ENCODE results near the gene JSRP1.

JSRP1 gene

GRCh38 chr19:2228157-2229030 is 27.8 kb downstream of the JSRP1 start:
- no peaks in the 10 kb centered on the region for H3K27me3 Mint-ChIP-seq
- no peak overlapping the region for H3K27ac Mint-ChIP-seq
- H3K4me3 Mint-ChIP-seq, result no peak overlapping the region
- H3K4me1 Mint-ChIP-seq (ENCODE audit: low read depth), result peaks cover 11% of the 10 kb centered on the region
- H3K36me3 Mint-ChIP-seq (ENCODE audit: low read depth), result peaks cover 39% of the 10 kb centered on the region
- H3K9me3 Mint-ChIP-seq, result no peaks in the 10 kb centered on the region

GRCh38 chr19:2227415-2228156 is 28.6 kb downstream of the JSRP1 start:
- no peak overlapping the region for H3K27ac Mint-ChIP-seq
- peaks cover 7% of the 10 kb centered on the region for H3K4me1 Mint-ChIP-seq (ENCODE audit: low read depth)
- no peaks in the 10 kb centered on the region for H3K27me3 Mint-ChIP-seq
- no peaks in the 10 kb centered on the region for H3K9me3 Mint-ChIP-seq
- H3K4me3 Mint-ChIP-seq, result no peak overlapping the region
- peaks cover 39% of the 10 kb centered on the region for H3K36me3 Mint-ChIP-seq (ENCODE audit: low read depth)

DNA sequence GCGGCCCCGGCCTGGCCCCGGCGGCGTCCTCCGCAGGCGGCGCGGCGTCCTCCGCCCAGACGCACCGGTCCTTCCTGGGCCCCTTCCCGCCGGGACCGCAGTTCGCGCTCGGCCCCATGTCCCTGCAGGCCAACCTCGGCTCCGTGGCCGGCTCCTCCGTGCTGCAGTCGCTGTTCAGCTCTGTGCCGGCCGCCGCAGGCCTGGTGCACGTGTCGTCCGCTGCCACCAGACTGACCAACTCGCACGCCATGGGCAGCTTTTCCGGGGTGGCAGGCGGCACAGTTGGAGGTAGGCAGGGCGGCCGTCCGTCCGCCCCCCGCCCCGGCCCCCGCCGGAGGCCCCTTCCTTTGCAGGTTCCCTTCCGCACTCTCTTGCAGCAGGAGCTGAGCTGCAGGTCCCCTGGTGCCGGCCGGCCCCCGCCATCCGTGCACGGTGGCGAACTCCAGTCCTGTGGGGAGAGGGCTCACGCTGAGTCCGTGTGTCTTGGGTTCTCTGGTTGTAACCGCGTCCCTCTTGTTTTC is 29.3 kb downstream of the JSRP1 start:
- no peak overlapping the region for H3K27ac Mint-ChIP-seq
- peaks cover 7% of the 10 kb centered on the region for H3K4me1 Mint-ChIP-seq (ENCODE audit: low read depth)
- peaks cover 39% of the 10 kb centered on the region for H3K36me3 Mint-ChIP-seq (ENCODE audit: low read depth)
- no peaks in the 10 kb centered on the region for H3K27me3 Mint-ChIP-seq
- no peaks in the 10 kb centered on the region for H3K9me3 Mint-ChIP-seq
- no peak overlapping the region for H3K4me3 Mint-ChIP-seq

GRCh38 chr19:2226051-2226839 is 30.0 kb downstream of the JSRP1 start:
- peaks cover 38% of the 10 kb centered on the region for H3K36me3 Mint-ChIP-seq (ENCODE audit: low read depth)
- peaks cover 7% of the 10 kb centered on the region for H3K4me1 Mint-ChIP-seq (ENCODE audit: low read depth)
- H3K27ac Mint-ChIP-seq, result no peak overlapping the region
- no peaks in the 10 kb centered on the region for H3K9me3 Mint-ChIP-seq
- H3K4me3 Mint-ChIP-seq, result no peak overlapping the region
- no peaks in the 10 kb centered on the region for H3K27me3 Mint-ChIP-seq

GRCh38 chr19:2225415-2226050 is 30.7 kb downstream of the JSRP1 start:
- no peaks in the 10 kb centered on the region for H3K27me3 Mint-ChIP-seq
- peaks cover 7% of the 10 kb centered on the region for H3K4me1 Mint-ChIP-seq (ENCODE audit: low read depth)
- H3K27ac Mint-ChIP-seq, result no peak overlapping the region
- no peak overlapping the region for H3K4me3 Mint-ChIP-seq
- peaks cover 39% of the 10 kb centered on the region for H3K36me3 Mint-ChIP-seq (ENCODE audit: low read depth)
- H3K9me3 Mint-ChIP-seq, result no peaks in the 10 kb centered on the region

DNA sequence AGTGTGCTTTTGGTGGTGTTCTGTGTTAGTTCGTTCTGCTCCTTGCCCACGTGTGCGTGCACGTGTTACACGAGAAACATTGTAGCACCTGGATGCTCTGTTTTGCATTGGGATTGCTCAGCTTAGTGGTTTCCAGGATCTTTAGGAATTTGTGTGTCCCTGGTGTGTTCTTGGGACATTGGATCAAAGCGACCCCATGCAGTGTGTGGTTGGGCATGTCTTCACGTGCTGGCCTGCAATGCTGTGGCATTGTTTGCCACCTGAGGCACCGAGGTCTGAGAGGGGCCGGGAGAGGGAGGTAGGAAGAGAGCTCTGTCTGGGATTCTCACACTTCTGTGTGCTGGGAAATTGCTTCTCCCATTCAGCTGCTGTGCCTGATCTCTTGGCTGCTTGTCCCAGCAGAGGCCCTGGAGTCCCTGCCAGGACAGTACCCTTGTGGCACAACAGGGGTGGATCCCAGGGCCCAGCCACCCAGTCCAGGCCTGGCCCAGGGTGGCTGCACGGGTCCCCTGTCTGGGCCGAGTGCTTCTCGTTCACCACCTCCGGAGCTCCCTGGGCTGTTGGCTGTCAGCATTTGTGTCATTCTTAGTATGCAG is 31.4 kb downstream of the JSRP1 start:
- H3K27ac Mint-ChIP-seq, result no peak overlapping the region

DNA sequence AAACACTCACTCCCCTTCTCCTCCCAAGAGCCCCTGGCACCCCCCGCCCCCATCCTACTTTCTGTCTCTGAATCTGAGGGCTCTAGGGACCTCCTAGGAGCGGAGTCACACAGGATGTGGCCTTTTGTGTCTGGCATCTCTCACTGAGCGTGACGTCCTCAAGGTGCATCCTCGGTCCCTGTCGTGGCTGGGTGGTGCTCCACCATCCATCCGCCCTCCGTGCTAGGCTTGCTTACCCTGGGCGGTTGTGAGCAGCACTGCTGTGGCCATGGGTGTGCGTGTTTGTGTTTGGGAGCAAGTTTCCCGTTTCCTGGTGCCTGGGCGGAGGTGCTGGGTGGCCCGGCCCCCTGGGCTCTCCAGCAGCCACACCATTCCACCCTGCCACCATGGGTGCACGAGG is 32.3 kb downstream of the JSRP1 start:
- no peaks in the 10 kb centered on the region for H3K27me3 Mint-ChIP-seq
- H3K4me1 Mint-ChIP-seq (ENCODE audit: low read depth), result peaks cover 7% of the 10 kb centered on the region
- no peaks in the 10 kb centered on the region for H3K9me3 Mint-ChIP-seq
- peaks cover 30% of the 10 kb centered on the region for H3K36me3 Mint-ChIP-seq (ENCODE audit: low read depth)
- no peak overlapping the region for H3K27ac Mint-ChIP-seq
- H3K4me3 Mint-ChIP-seq, result peak overlapping the region; percentile 10

More for the DNA sequence above, 31.4 kb downstream of the JSRP1 start:
- Mint-ChIP-seq H3K36me3 (ENCODE audit: low read depth) (peaks cover 35% of the 10 kb centered on the region), H3K4me3 (no peak overlapping the region), H3K27me3 (no peaks in the 10 kb centered on the region), H3K4me1 (ENCODE audit: low read depth) (peaks cover 7% of the 10 kb centered on the region), H3K9me3 (no peaks in the 10 kb centered on the region)

GRCh38 chr19:2223391-2223790 is 32.8 kb downstream of the JSRP1 start:
- Mint-ChIP-seq H3K4me3 (no peak overlapping the region), H3K27me3 (no peaks in the 10 kb centered on the region), H3K36me3 (ENCODE audit: low read depth) (peaks cover 30% of the 10 kb centered on the region), H3K4me1 (ENCODE audit: low read depth) (peaks cover 7% of the 10 kb centered on the region), H3K27ac (no peak overlapping the region), H3K9me3 (no peaks in the 10 kb centered on the region)

GRCh38 chr19:2221918-2222317 is 34.3 kb downstream of the JSRP1 start:
- H3K36me3 Mint-ChIP-seq (ENCODE audit: low read depth), result peaks cover 39% of the 10 kb centered on the region
- no peaks in the 10 kb centered on the region for H3K27me3 Mint-ChIP-seq
- peaks cover 7% of the 10 kb centered on the region for H3K4me1 Mint-ChIP-seq (ENCODE audit: low read depth)
- H3K27ac Mint-ChIP-seq, result no peak overlapping the region
- no peak overlapping the region for H3K4me3 Mint-ChIP-seq
- no peaks in the 10 kb centered on the region for H3K9me3 Mint-ChIP-seq

GRCh38 chr19:2221250-2221831 is 34.9 kb downstream of the JSRP1 start:
- no peaks in the 10 kb centered on the region for H3K27me3 Mint-ChIP-seq
- no peaks in the 10 kb centered on the region for H3K9me3 Mint-ChIP-seq
- H3K36me3 Mint-ChIP-seq (ENCODE audit: low read depth), result peaks cover 43% of the 10 kb centered on the region
- H3K4me1 Mint-ChIP-seq (ENCODE audit: low read depth), result peaks cover 7% of the 10 kb centered on the region
- H3K27ac Mint-ChIP-seq, result no peak overlapping the region
- H3K4me3 Mint-ChIP-seq, result no peak overlapping the region

DNA sequence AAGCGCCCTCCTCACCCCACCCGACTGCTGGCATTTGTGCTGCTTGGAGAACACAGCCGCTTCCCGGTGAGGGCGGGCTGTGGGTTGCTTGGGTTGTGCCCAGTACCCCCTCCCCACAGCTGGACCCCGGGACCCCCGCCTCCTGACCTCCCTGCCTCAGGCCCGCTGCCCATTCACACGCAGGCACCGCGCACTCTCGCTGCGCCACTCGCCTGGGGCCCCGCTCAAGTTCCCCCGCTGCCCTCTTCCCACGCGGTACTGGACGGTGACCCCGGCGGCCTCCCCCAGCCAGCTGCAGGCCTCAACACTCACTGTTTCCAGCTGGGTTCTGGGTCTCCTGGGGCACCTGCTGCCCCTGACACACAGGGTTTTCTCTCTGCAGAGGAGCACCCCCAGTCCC is 36.5 kb downstream of the JSRP1 start:
- H3K4me1 Mint-ChIP-seq (ENCODE audit: low read depth), result peaks cover 7% of the 10 kb centered on the region
- H3K4me3 Mint-ChIP-seq, result no peak overlapping the region
- H3K36me3 Mint-ChIP-seq (ENCODE audit: low read depth), result peaks cover 38% of the 10 kb centered on the region
- H3K27ac Mint-ChIP-seq, result no peak overlapping the region
- H3K9me3 Mint-ChIP-seq, result no peaks in the 10 kb centered on the region
- H3K27me3 Mint-ChIP-seq, result no peaks in the 10 kb centered on the region

DNA sequence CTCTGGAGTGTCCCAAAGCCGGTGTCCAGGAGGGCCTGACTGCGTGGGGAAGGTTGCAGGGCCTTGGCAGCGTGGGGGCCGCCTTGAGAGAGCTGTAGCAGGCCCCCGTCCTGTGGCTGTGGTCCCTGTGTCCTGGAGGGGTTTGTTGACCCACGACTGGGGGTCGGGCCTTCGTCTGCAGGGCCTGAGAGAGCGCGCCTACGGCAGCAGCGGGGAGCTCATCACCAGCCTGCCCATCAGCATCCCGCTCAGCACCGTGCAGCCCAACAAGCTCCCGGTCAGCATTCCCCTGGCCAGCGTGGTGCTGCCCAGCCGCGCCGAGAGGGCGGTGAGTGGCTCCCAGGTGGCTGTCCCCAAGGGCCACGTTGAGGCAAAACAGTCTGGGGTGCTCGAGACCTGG is 38.6 kb downstream of the JSRP1 start:
- Mint-ChIP-seq H3K27me3 (no peaks in the 10 kb centered on the region), H3K4me1 (ENCODE audit: low read depth) (no peaks in the 10 kb centered on the region), H3K4me3 (no peak overlapping the region), H3K27ac (no peak overlapping the region), H3K9me3 (no peaks in the 10 kb centered on the region), H3K36me3 (ENCODE audit: low read depth) (peaks cover 26% of the 10 kb centered on the region)

DNA sequence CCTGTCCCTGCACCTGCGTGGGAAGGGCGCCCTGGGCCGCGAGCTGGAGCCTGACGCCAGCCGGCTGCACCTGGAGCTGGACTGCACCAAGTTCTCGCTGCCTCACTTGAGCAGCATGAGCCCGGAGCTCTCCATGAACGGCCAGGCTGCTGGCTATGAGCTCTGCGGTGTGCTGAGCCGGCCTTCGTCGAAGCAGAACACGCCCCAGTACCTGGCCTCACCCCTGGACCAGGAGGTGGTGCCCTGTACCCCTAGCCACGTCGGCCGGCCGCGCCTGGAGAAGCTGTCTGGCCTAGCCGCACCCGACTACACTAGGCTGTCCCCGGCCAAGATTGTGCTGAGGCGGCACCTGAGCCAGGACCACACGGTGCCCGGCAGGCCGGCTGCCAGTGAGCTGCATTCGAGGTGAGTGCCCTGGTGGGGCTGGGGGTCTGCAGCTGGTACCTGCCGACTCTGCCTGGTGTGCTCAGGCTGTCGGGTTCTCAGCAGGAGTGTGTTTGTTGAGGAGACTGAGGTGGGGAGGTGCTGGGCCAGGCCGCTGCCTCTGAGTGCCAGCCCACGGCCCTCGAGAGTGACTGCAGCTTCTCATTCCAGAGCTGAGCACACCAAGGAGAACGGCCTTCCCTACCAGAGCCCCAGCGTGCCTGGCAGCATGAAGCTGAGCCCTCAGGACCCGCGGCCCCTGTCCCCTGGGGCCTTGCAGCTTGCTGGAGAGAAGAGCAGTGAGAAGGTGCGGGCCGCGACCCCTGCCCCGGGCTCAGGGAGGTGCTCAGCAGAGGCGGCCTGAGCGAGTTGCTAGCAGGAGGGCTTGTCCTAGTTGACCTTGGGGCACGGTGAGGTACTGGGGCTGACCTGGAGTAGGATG is 39.6 kb downstream of the JSRP1 start:
- Mint-ChIP-seq H3K27ac (peak overlapping the region; percentile 26), H3K4me3 (no peak overlapping the region), H3K27me3 (no peaks in the 10 kb centered on the region), H3K4me1 (ENCODE audit: low read depth) (no peaks in the 10 kb centered on the region), H3K9me3 (no peaks in the 10 kb centered on the region), H3K36me3 (ENCODE audit: low read depth) (peaks cover 29% of the 10 kb centered on the region)
